Keratinocyte (primary cell): ENCODE results near the gene TAB2. TPM values are rescaled to one million over a fixed set of nuclear protein-coding genes. Genes with fewer than 3 reads are reported as not detected.

Experiments used
- DNase-seq: peaks from one replicate; pipeline ENCODE4 v3.0.0-alpha.2; 2011; ENCODE audit warnings: low read depth, missing footprints, low spot score
- FAIRE-seq: peaks from 2 replicates; lab custom pipeline; 2011; peaks lifted over from hg19 to GRCh38; lab: Jason Lieb, UNC
- H2AFZ ChIP-seq: 2 replicates; pipeline ENCODE4 v1.6.0; 2012; ENCODE audit warnings: low read length, control low read depth, inconsistent platforms; ENCODE audit not compliant: control insufficient read depth
- H3K27ac ChIP-seq: 2 replicates; pipeline ENCODE4 v1.5.1; 2011; ENCODE audit warnings: low read length; ENCODE audit not compliant: control insufficient read depth, insufficient read depth
- H3K27me3 ChIP-seq: 3 replicates; pipeline ENCODE4 v1.6.0; 2011; ENCODE audit warnings: low read length; ENCODE audit not compliant: control insufficient read depth, insufficient read depth; ENCODE audit errors: extremely low read depth
- H3K36me3 ChIP-seq, 2 experiments: 2 replicates in 1 of 2; 3 replicates in 1 of 2; pipeline ENCODE4 v1.5.1; 2011; ENCODE audit warnings: low read length in 2 of 2, mild to moderate bottlenecking in 1 of 2; ENCODE audit not compliant: control insufficient read depth in 2 of 2, insufficient read depth in 2 of 2; ENCODE audit errors: extremely low read depth in 1 of 2
- H3K4me1 ChIP-seq: 3 replicates; pipeline ENCODE4 v1.5.1; 2011; ENCODE audit warnings: low read length; ENCODE audit not compliant: control insufficient read depth, insufficient read depth; ENCODE audit errors: extremely low read depth
- H3K4me2 ChIP-seq: 3 replicates; pipeline ENCODE4 v1.6.0; 2011; ENCODE audit warnings: low read depth, low read length; ENCODE audit not compliant: control insufficient read depth, insufficient read depth; ENCODE audit errors: extremely low read depth
- H3K4me3 ChIP-seq, 3 experiments: fragments of 200-600 bp in 1 of 3; sonication (generic) in 1 of 3; 2 replicates in 2 of 3; 3 replicates in 1 of 3; pipeline ENCODE4 v1.5.1; 2011 to 2016; ENCODE audit warnings: low read length in 3 of 3, mild to moderate bottlenecking in 3 of 3, control low read depth in 2 of 3, inconsistent platforms in 1 of 3, low read depth in 1 of 3, mixed read lengths in 1 of 3, mixed run types in 1 of 3, moderate library complexity in 1 of 3; ENCODE audit not compliant: control insufficient read depth in 2 of 3, insufficient read depth in 2 of 3; ENCODE audit errors: extremely low read depth in 1 of 3
- H3K79me2 ChIP-seq: 2 replicates; pipeline ENCODE4 v1.6.0; 2012; ENCODE audit warnings: low read length; ENCODE audit not compliant: control insufficient read depth, insufficient read depth
- H3K9ac ChIP-seq: 3 replicates; pipeline ENCODE4 v1.6.0; 2011; ENCODE audit warnings: low read length; ENCODE audit not compliant: control insufficient read depth, insufficient read depth; ENCODE audit errors: extremely low read depth
- H3K9me1 ChIP-seq: 3 replicates; pipeline ENCODE4 v1.6.0; 2011; ENCODE audit warnings: low read length; ENCODE audit not compliant: control insufficient read depth, insufficient read depth; ENCODE audit errors: extremely low read depth
- H3K9me3 ChIP-seq: 2 replicates; pipeline ENCODE4 v1.5.1; 2012; ENCODE audit warnings: low read depth, low read length; ENCODE audit not compliant: control insufficient read depth
- H4K20me1 ChIP-seq: 3 replicates; pipeline ENCODE4 v1.6.0; 2011; ENCODE audit warnings: low read length; ENCODE audit not compliant: control insufficient read depth, insufficient read depth; ENCODE audit errors: extremely low read depth
- CTCF ChIP-seq, 3 experiments: IDR thresholded peaks in 1 of 3; conservative IDR thresholded peaks in 1 of 3; optimal IDR thresholded peaks in 1 of 3; 2 replicates in 2 of 3; 3 replicates in 1 of 3; pipeline versions ENCODE3 to v1.5.1; 2011; ENCODE audit warnings: low read length in 3 of 3, mild to moderate bottlenecking in 3 of 3, moderate library complexity in 2 of 3, control low read depth in 1 of 3, inconsistent platforms in 1 of 3; ENCODE audit not compliant: insufficient read depth in 2 of 3; ENCODE audit errors: extremely low read depth in 1 of 3
- EZH2 ChIP-seq: IDR thresholded peaks from one replicate; pipeline ENCODE4 v1.6.1; 2012; ENCODE audit warnings: inconsistent platforms, mild to moderate bottlenecking, low read length, moderate library complexity
- dilution Hi-C: fragments of 300-500 bp; cut with MboI; formaldehyde crosslinking; loops from one replicate; pipeline ENCODE4 v1.7.0; 2020; ENCODE audit warnings: low sequenced_read_pairs; ENCODE audit not compliant: extremely low pct_ligation_motif_present
- polyA plus RNA-seq, 5 experiments: library from polyadenylated mRNA; depleted of rRNA in 3 of 5; stranded (reverse) in 3 of 5; stranded (forward) in 1 of 5; unstranded in 1 of 5; fragments of >200 nt; gene quantifications; 1 replicate in 1 of 5; 2 replicates in 3 of 5; 3 replicates in 1 of 5; pipeline versions ENCODE4 v1.2.1 to v1.2.3, GENCODE V29; 2011 to 2012; ENCODE audit warnings: missing spikeins in 2 of 5, low read depth in 1 of 5, low replicate concordance in 1 of 5

The TAB2 gene
- polyA plus RNA-seq, 1 donor (not counting 4 experiments of a cell fraction or from before 2014, with no cell fraction given): 47.5 TPM

- Histone ChIP-seq H3K79me2 (peaks cover 33% of the 10 kb centered on the region), H3K9ac (no peak overlapping the region), H2AFZ (no peak overlapping the region), H4K20me1 (no peaks in the 10 kb centered on the region), H3K9me1 (no peaks in the 10 kb centered on the region), H3K27ac (no peak overlapping the region), H3K27me3 (no peaks in the 10 kb centered on the region), H3K9me3 (no peaks in the 10 kb centered on the region), H3K4me2 (no peak overlapping the region), H3K4me3 (no peak overlapping the region), H3K36me3 (peaks cover 4% of the 10 kb centered on the region in 2 experiments), H3K4me1 (no peaks in the 10 kb centered on the region)
- no peak for DNase-seq
- no peak for FAIRE-seq
- dilution Hi-C loops: no loop called here
- no peak for TF ChIP-seq EZH2
- TF ChIP-seq CTCF (optimal IDR thresholded peaks at IDR 0.05 in 1 of 3, IDR thresholded peaks at IDR 0.05 in 1 of 3, conservative IDR thresholded peaks at IDR 0.05 in 1 of 3; ENCODE audit: extremely low read depth in 1 of 3, insufficient read depth in 2 of 3, low read length in 3 of 3): no peak
Observed at GRCh38 chr6:149371154-149371553, 53.6 kb downstream of the TAB2 start.

- no peak for DNase-seq
- Histone ChIP-seq H3K9me3 (no peaks in the 10 kb centered on the region), H3K27me3 (no peaks in the 10 kb centered on the region), H3K4me2 (no peak overlapping the region), H2AFZ (no peak overlapping the region), H3K9ac (no peak overlapping the region), H3K27ac (no peak overlapping the region), H3K79me2 (peaks cover 25% of the 10 kb centered on the region), H3K4me3 (no peak overlapping the region), H4K20me1 (no peaks in the 10 kb centered on the region), H3K36me3 (peaks cover 4% of the 10 kb centered on the region in 2 experiments), H3K4me1 (no peaks in the 10 kb centered on the region), H3K9me1 (no peaks in the 10 kb centered on the region)
- no peak for FAIRE-seq
- TF ChIP-seq EZH2: no peak
- no peak for TF ChIP-seq CTCF (optimal IDR thresholded peaks at IDR 0.05 in 1 of 3, IDR thresholded peaks at IDR 0.05 in 1 of 3, conservative IDR thresholded peaks at IDR 0.05 in 1 of 3; ENCODE audit: extremely low read depth in 1 of 3, insufficient read depth in 2 of 3, low read length in 3 of 3)
- dilution Hi-C loops: no loop called here
Observed at GRCh38 chr6:149372062-149372461, 54.5 kb downstream of the TAB2 start.
